Esophagus squamous epithelium (tissue), 4 donors: ENCODE measurements around the gene PHIP.
"Not testable (repeated sequence)": the region's sequence is repeated elsewhere in the genome, so short reads cannot be mapped to it uniquely, and the experiment has no call there.

Experiments used
- POLR2A ChIP-seq, 4 donors: fragments of 450-650 bp; IDR thresholded peaks; one replicate each; pipeline ENCODE4 v1.6.1; 2017; ENCODE audit warnings: antibody characterized with exemption in 4 of 4, mild to moderate bottlenecking in 4 of 4, moderate library complexity in 3 of 4
- TF ChIP-seq, protein P1 (sequence below), 6 experiments: fragments of 450-650 bp in 4 of 6; fragments of 200-600 bp in 2 of 6; sonication (generic) in 2 of 6; IDR thresholded peaks; one replicate each; pipeline ENCODE4 v1.5.1; 2016 to 2019; ENCODE audit warnings: antibody characterized with exemption in 6 of 6, mild to moderate bottlenecking in 4 of 6, moderate library complexity in 4 of 6

- TF ChIP-seq, protein P1, sequence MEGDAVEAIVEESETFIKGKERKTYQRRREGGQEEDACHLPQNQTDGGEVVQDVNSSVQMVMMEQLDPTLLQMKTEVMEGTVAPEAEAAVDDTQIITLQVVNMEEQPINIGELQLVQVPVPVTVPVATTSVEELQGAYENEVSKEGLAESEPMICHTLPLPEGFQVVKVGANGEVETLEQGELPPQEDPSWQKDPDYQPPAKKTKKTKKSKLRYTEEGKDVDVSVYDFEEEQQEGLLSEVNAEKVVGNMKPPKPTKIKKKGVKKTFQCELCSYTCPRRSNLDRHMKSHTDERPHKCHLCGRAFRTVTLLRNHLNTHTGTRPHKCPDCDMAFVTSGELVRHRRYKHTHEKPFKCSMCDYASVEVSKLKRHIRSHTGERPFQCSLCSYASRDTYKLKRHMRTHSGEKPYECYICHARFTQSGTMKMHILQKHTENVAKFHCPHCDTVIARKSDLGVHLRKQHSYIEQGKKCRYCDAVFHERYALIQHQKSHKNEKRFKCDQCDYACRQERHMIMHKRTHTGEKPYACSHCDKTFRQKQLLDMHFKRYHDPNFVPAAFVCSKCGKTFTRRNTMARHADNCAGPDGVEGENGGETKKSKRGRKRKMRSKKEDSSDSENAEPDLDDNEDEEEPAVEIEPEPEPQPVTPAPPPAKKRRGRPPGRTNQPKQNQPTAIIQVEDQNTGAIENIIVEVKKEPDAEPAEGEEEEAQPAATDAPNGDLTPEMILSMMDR (IDR thresholded peaks at IDR 0.05) = not testable (repeated sequence)
- not testable (repeated sequence) for TF ChIP-seq POLR2A (IDR thresholded peaks at IDR 0.05)
Measured at GRCh38 chr6:78889901-78890300, 188.2 kb downstream of the PHIP start.
